Measurements from ENCODE around the gene CFAP77. TPM values are rescaled to one million over a fixed set of nuclear protein-coding genes. Genes with fewer than 3 reads are reported as not detected.

CFAP77 gene
- polyA plus RNA-seq, 1 of the 3 experiments (the other 2 are of a cell fraction): 1.1 TPM

DNA sequence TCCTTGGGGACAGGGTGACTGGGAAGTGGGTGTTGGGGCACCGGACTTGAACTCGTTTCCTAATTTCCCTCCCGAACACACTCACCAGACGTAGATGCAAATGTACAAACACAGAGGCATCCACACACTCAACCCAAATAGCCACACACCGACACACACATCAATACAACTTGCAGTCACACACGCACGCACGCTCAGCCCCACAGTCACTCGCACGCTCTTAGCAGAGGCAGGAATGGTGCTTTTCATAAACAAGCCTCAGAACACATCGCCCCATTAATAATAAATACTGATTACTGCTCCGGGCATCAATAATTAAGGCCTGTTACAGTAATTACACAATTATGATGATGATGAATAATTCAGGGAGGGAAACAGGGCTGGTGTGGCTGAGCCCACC, 178.1 kb downstream of the CFAP77 start:
- ChIA-PET POLR2A (no interaction called here), CTCF (interaction anchor here (0.7 to 3.5 kb wide), 6 partner anchors 12 to 318 kb away, joined by 3 to 20 read pairs (median 4); no protein-coding TSS in a partner anchor)
- no peak overlapping the region for H3K4me3 ChIP-seq (ENCODE audit: low read depth in 2 of 2, low read length in 1 of 2)
- no peaks in the 10 kb centered on the region for H3F3A ChIP-seq (replicated peaks; ENCODE audit: insufficient read depth)
- H3K4me1 ChIP-seq (ENCODE audit: control insufficient read depth in 1 of 2, insufficient read depth in 2 of 2, low read depth in 1 of 2, low read length in 1 of 2): peaks cover 0 to 5% of the 10 kb centered on the region in 2 experiments; a peak in 1 of 4 replicates
- peaks cover 0 to 4% of the 10 kb centered on the region in 2 experiments for H3K36me3 ChIP-seq (replicated peaks in 1 of 2; ENCODE audit: control insufficient read depth in 1 of 2, insufficient read depth in 2 of 2, low read length in 1 of 2)
- DNase-seq: no peak
- peaks cover 72% of the 10 kb centered on the region for H3K27me3 ChIP-seq (ENCODE audit: insufficient read depth)
- 85% methylated on average over 12 of the region's 12 CpGs for WGBS (ENCODE audit: low lambda C conversion rate)
- no peak overlapping the region for H3K9ac ChIP-seq
- H2AFZ ChIP-seq (ENCODE audit: low read depth): no peak overlapping the region
- TF ChIP-seq GATA2 (CRISPR knock-in tag; IDR thresholded peaks at IDR 0.05): no peak
- no peak for TF ChIP-seq JUND (IDR thresholded peaks at IDR 0.05)
- no peak for TF ChIP-seq FOXM1 (IDR thresholded peaks at IDR 0.05; ENCODE audit: low read depth)
- TF ChIP-seq SMC3 (IDR thresholded peaks at IDR 0.05; ENCODE audit: low read depth, low read length): no peak
- no peak for TF ChIP-seq YY1 (IDR thresholded peaks at IDR 0.05; ENCODE audit: low read depth)
- TF ChIP-seq, protein P1, sequence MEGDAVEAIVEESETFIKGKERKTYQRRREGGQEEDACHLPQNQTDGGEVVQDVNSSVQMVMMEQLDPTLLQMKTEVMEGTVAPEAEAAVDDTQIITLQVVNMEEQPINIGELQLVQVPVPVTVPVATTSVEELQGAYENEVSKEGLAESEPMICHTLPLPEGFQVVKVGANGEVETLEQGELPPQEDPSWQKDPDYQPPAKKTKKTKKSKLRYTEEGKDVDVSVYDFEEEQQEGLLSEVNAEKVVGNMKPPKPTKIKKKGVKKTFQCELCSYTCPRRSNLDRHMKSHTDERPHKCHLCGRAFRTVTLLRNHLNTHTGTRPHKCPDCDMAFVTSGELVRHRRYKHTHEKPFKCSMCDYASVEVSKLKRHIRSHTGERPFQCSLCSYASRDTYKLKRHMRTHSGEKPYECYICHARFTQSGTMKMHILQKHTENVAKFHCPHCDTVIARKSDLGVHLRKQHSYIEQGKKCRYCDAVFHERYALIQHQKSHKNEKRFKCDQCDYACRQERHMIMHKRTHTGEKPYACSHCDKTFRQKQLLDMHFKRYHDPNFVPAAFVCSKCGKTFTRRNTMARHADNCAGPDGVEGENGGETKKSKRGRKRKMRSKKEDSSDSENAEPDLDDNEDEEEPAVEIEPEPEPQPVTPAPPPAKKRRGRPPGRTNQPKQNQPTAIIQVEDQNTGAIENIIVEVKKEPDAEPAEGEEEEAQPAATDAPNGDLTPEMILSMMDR (IDR thresholded peaks at IDR 0.05): no peak
- no peak for TF ChIP-seq MAX (IDR thresholded peaks at IDR 0.05; ENCODE audit: low read depth)
- TF ChIP-seq POLR2AphosphoS5 (IDR thresholded peaks at IDR 0.05; ENCODE audit: low read depth, low read length): no peak
- H4K20me1 ChIP-seq (ENCODE audit: insufficient read depth): peaks cover 48% of the 10 kb centered on the region
- no peak overlapping the region for H3K27ac ChIP-seq (ENCODE audit: low read depth in 2 of 2, low read length in 1 of 2)
- no peaks in the 10 kb centered on the region for H3K79me2 ChIP-seq (ENCODE audit: insufficient read depth)
- H3K9me3 ChIP-seq: no peaks in the 10 kb centered on the region
- no peak overlapping the region for H3K4me2 ChIP-seq
- H3K9me2 ChIP-seq: no peaks in the 10 kb centered on the region

DNA sequence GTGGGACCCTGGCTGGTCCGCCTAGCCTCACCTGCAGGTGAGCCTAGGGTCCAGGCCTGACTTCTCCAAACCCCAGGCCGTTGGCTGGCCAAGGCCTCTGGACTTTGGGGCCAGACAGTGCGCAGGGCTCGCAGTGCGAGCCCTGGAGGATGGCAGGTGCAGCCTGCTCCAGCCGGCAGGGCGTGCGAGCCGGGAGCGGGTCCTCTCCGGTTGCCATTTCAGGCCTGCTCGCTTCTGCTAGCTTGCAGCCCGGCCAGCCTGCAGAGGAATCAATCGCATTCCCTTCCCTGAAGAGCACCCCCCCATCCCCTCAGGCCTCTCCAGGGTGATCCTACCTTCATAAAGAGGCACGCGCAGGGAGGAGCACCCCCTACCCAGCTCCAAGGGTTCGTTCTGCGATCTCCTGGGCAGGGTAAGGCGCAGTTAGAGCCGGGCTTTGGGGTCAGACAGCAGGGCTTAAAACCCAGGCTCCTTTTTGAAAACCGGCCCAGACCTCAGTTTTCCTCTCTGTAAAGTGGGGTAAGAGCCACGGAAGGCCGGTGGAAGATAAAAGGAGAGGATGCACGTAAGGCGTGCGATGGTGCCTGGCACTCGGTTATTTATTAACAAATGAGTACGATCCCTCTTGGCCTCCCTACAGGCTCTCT, 178.6 kb downstream of the CFAP77 start:
- no peak overlapping the region for H3K4me2 ChIP-seq
- peak; percentile 51 for DNase-seq
- H3K27ac ChIP-seq (ENCODE audit: low read depth in 2 of 2, low read length in 1 of 2): no peak overlapping the region
- no peaks in the 10 kb centered on the region for H3K79me2 ChIP-seq (ENCODE audit: insufficient read depth)
- TF ChIP-seq GATA2 (CRISPR knock-in tag; IDR thresholded peaks at IDR 0.05) (no peak), FOXM1 (IDR thresholded peaks at IDR 0.05; ENCODE audit: low read depth) (no peak), PBX3 (IDR thresholded peaks at IDR 0.05) (no peak), SMC3 (IDR thresholded peaks at IDR 0.05; ENCODE audit: low read depth, low read length) (no peak), RXRA (IDR thresholded peaks at IDR 0.05; ENCODE audit: borderline replicate concordance, low read depth) (no peak), MAX (IDR thresholded peaks at IDR 0.05; ENCODE audit: low read depth) (no peak), ELF1 (IDR thresholded peaks at IDR 0.05) (no peak), FOXJ3 (CRISPR knock-in tag; IDR thresholded peaks at IDR 0.05) (no peak), RAD21 (IDR thresholded peaks at IDR 0.05; ENCODE audit: low read length) (no peak), ZBTB33 (IDR thresholded peaks at IDR 0.05; ENCODE audit: borderline replicate concordance, low read depth) (no peak), FOSL2 (IDR thresholded peaks at IDR 0.05; ENCODE audit: borderline replicate concordance, low read depth) (no peak)
- TF ChIP-seq, protein P2, sequence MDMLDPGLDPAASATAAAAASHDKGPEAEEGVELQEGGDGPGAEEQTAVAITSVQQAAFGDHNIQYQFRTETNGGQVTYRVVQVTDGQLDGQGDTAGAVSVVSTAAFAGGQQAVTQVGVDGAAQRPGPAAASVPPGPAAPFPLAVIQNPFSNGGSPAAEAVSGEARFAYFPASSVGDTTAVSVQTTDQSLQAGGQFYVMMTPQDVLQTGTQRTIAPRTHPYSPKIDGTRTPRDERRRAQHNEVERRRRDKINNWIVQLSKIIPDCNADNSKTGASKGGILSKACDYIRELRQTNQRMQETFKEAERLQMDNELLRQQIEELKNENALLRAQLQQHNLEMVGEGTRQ (IDR thresholded peaks at IDR 0.05; ENCODE audit: borderline replicate concordance, low read depth, low read length): no peak
- TF ChIP-seq, protein P1 (IDR thresholded peaks at IDR 0.05): no peak
- no peak overlapping the region for H2AFZ ChIP-seq (ENCODE audit: low read depth)
- H3K27me3 ChIP-seq (ENCODE audit: insufficient read depth): peaks cover 67% of the 10 kb centered on the region
- no peaks in the 10 kb centered on the region for H3K9me3 ChIP-seq
- peaks cover 0 to 9% of the 10 kb centered on the region in 2 experiments for H3K36me3 ChIP-seq (replicated peaks in 1 of 2; ENCODE audit: control insufficient read depth in 1 of 2, insufficient read depth in 2 of 2, low read length in 1 of 2)
- no peaks in the 10 kb centered on the region for H3F3A ChIP-seq (replicated peaks; ENCODE audit: insufficient read depth)
- H4K20me1 ChIP-seq (ENCODE audit: insufficient read depth): peaks cover 42% of the 10 kb centered on the region
- no peak overlapping the region for H3K9ac ChIP-seq
- CTCF ChIA-PET: interaction anchor here (1.2 to 3.5 kb wide), 3 partner anchors 13 to 314 kb away, joined by 3 to 20 read pairs (median 4); no protein-coding TSS in a partner anchor
- 61% methylated on average over 14 of the region's 28 CpGs for WGBS (ENCODE audit: low lambda C conversion rate)
- POLR2A ChIA-PET: no interaction called here
- H3K4me1 ChIP-seq (ENCODE audit: control insufficient read depth in 1 of 2, insufficient read depth in 2 of 2, low read depth in 1 of 2, low read length in 1 of 2): peaks cover 0 to 5% of the 10 kb centered on the region in 2 experiments; a peak in 1 of 4 replicates
- H3K4me3 ChIP-seq (ENCODE audit: low read depth in 2 of 2, low read length in 1 of 2): no peak overlapping the region
- no peaks in the 10 kb centered on the region for H3K9me2 ChIP-seq
